OCI-LY7 (cell line): ENCODE results near the gene TP53I11. TPM values are rescaled to one million over a fixed set of nuclear protein-coding genes. Genes with fewer than 3 reads are reported as not detected.

Experiments used
- BruUV-seq: library from RNA; stranded (reverse); fragments of 400-500 nt; replicated peaks from 2 replicates; lab custom pipeline; 2021; lab: Mats Ljungman, UMichigan
- CTCF ChIA-PET: fragments of 300-600 bp; sonication (Branson Sonifier 250); formaldehyde crosslinking; loops from one replicate; lab custom pipeline; 2022; ENCODE audit warnings: antibody characterized with exemption; ENCODE audit not compliant: unreplicated experiment; lab: Charles Lee
- POLR2A ChIA-PET: fragments of 300-600 bp; sonication (Branson Sonifier 250); formaldehyde crosslinking; loops from one replicate; lab custom pipeline; 2022; ENCODE audit warnings: antibody characterized with exemption; lab: Charles Lee
- DNase-seq: peaks from one replicate; pipeline ENCODE4 v3.0.0-alpha.2; 2015; ENCODE audit warnings: low spot score
- H2AFZ ChIP-seq: fragments of 200-600 bp; sonication (generic), shearing (Covaris generic); 2 replicates; pipeline ENCODE4 v1.6.1; 2014; ENCODE audit warnings: mild to moderate bottlenecking, antibody characterized with exemption, low read length, moderate library complexity
- H3K27ac ChIP-seq: fragments of 200-600 bp; sonication (generic); 2 replicates; pipeline ENCODE4 v1.5.1; 2014; ENCODE audit warnings: mixed run types, low read depth, mild to moderate bottlenecking, moderate library complexity, low read length, inconsistent platforms; ENCODE audit not compliant: poor library complexity, severe bottlenecking
- H3K36me3 ChIP-seq: fragments of 200-600 bp; sonication (generic); 2 replicates; pipeline ENCODE4 v1.6.1; 2014; ENCODE audit warnings: mild to moderate bottlenecking, antibody characterized with exemption, low read length, moderate library complexity, mixed read lengths; ENCODE audit not compliant: insufficient read depth
- H3K4me1 ChIP-seq: fragments of 200-600 bp; sonication (generic); 2 replicates; pipeline ENCODE4 v1.5.1; 2014; ENCODE audit warnings: mild to moderate bottlenecking, low read length; ENCODE audit not compliant: insufficient read depth, poor library complexity, severe bottlenecking
- H3K4me2 ChIP-seq: fragments of 200-600 bp; sonication (generic); 2 replicates; pipeline ENCODE4 v1.6.1; 2014; ENCODE audit warnings: mild to moderate bottlenecking, low read length
- H3K4me3 ChIP-seq: fragments of 200-600 bp; sonication (generic); 2 replicates; pipeline ENCODE4 v1.5.1; 2014; ENCODE audit warnings: mild to moderate bottlenecking, low read depth, low read length; ENCODE audit not compliant: poor library complexity, severe bottlenecking
- H3K79me2 ChIP-seq: fragments of 200-600 bp; sonication (generic); 2 replicates; pipeline ENCODE4 v1.6.1; 2016; ENCODE audit warnings: low read depth, mild to moderate bottlenecking, low read length, moderate library complexity, mixed read lengths; ENCODE audit not compliant: insufficient read depth
- H3K9me2 ChIP-seq: fragments of 200-600 bp; sonication (generic); 2 replicates; pipeline ENCODE4 v1.6.1; 2016; ENCODE audit warnings: mild to moderate bottlenecking, low read length, mixed read lengths; ENCODE audit not compliant: insufficient read depth
- H3K9me3 ChIP-seq: fragments of 200-600 bp; sonication (generic); 2 replicates; pipeline ENCODE4 v1.6.1; 2014; ENCODE audit warnings: mild to moderate bottlenecking, mixed run types, low read length, mixed read lengths
- H4K20me1 ChIP-seq: fragments of 200-600 bp; sonication (generic); 2 replicates; pipeline ENCODE4 v1.6.1; 2014; ENCODE audit warnings: mild to moderate bottlenecking, antibody characterized with exemption, low read length, moderate library complexity, mixed read lengths; ENCODE audit not compliant: insufficient read depth
- CTCF ChIP-seq: fragments of 200-600 bp; sonication (generic); conservative IDR thresholded peaks from 2 replicates; pipeline ENCODE4 v1.5.1; 2014; ENCODE audit warnings: mild to moderate bottlenecking, antibody characterized with exemption, low read length, moderate library complexity, mixed read lengths
- EZH2phosphoT487 ChIP-seq: fragments of 200-600 bp; sonication (generic); IDR thresholded peaks from 2 replicates; pipeline ENCODE4 v1.6.1; 2018; ENCODE audit warnings: low read depth, borderline replicate concordance, mild to moderate bottlenecking, mixed run types, antibody characterized with exemption, low read length, moderate library complexity, mixed read lengths
- intact Hi-C: fragments of 100-400 bp; cut with micrococcal nuclease; formaldehyde crosslinking; loops from one replicate; pipeline ENCODE4 v1.10.0; 2022; ENCODE audit not compliant: unreplicated experiment
- total RNA-seq, 2 experiments: library from RNA; depleted of rRNA in 1 of 2; stranded (reverse); fragments of >200 nt in 1 of 2; shearing (Covaris generic) in 1 of 2; gene quantifications; 2 replicates each; pipeline ENCODE4 v1.2.3, GENCODE V29; 2014 to 2022

Gene TP53I11
- total RNA-seq, 2 experiments from 2014 or later = 0.25 to 0.51 TPM

GRCh38 chr11:44885919-44886789 is 64.5 kb downstream of the TP53I11 start:
- no peak overlapping the region for H3K4me3 ChIP-seq
- no peaks in the 10 kb centered on the region for H3K36me3 ChIP-seq
- no peak for DNase-seq
- TF ChIP-seq CTCF = no peak
- TF ChIP-seq EZH2phosphoT487 = no peak
- POLR2A ChIA-PET = no interaction called here
- no peak overlapping the region for H3K27ac ChIP-seq
- BruUV-seq = no TSS peak
- no peaks in the 10 kb centered on the region for H3K4me1 ChIP-seq
- H3K4me2 ChIP-seq = no peak overlapping the region
- H2AFZ ChIP-seq = no peak overlapping the region
- CTCF ChIA-PET = no interaction called here
- H3K79me2 ChIP-seq = no peaks in the 10 kb centered on the region
- H3K9me2 ChIP-seq = no peaks in the 10 kb centered on the region
- intact Hi-C loops = no loop called here
- H3K9me3 ChIP-seq = no peaks in the 10 kb centered on the region
- no peaks in the 10 kb centered on the region for H4K20me1 ChIP-seq

GRCh38 chr11:44885065-44885810 is 65.4 kb downstream of the TP53I11 start:
- DNase-seq = no peak
- TF ChIP-seq CTCF (no peak), EZH2phosphoT487 (no peak)
- no peaks in the 10 kb centered on the region for H3K79me2 ChIP-seq
- H3K4me1 ChIP-seq = no peaks in the 10 kb centered on the region
- H3K9me2 ChIP-seq = no peaks in the 10 kb centered on the region
- no peak overlapping the region for H3K27ac ChIP-seq
- no peak overlapping the region for H2AFZ ChIP-seq
- intact Hi-C loops = no loop called here
- BruUV-seq = no TSS peak
- CTCF ChIA-PET = no interaction called here
- no peaks in the 10 kb centered on the region for H3K36me3 ChIP-seq
- H3K4me2 ChIP-seq = no peak overlapping the region
- no peaks in the 10 kb centered on the region for H3K9me3 ChIP-seq
- POLR2A ChIA-PET = no interaction called here
- no peak overlapping the region for H3K4me3 ChIP-seq
- H4K20me1 ChIP-seq = no peaks in the 10 kb centered on the region
